Type B pancreatic cell (in vitro differentiated cells): ENCODE results near the gene KDM6A. TPM values are rescaled to one million over a fixed set of nuclear protein-coding genes. Genes with fewer than 3 reads are reported as not detected.

ENCODE experiments used
- DNase-seq: peaks from one replicate; pipeline ENCODE4 v3.0.0; 2021; ENCODE audit warnings: mixed read lengths; ENCODE audit not compliant: unreplicated experiment; ENCODE audit errors: extremely low spot score
- H3K27ac Mint-ChIP-seq: 2 replicates; pipeline ENCODE4 v1.8.0; 2021; ENCODE audit warnings: mild to moderate bottlenecking, mixed read lengths
- H3K27me3 Mint-ChIP-seq: 2 replicates; pipeline ENCODE4 v1.8.0; 2021; ENCODE audit warnings: mixed read lengths
- H3K36me3 Mint-ChIP-seq: 2 replicates; pipeline ENCODE4 v1.8.0; 2021; ENCODE audit warnings: mixed read lengths
- H3K4me1 Mint-ChIP-seq: one replicate; pipeline ENCODE4 v1.8.0; 2021; ENCODE audit warnings: mixed read lengths; ENCODE audit not compliant: unreplicated experiment
- H3K4me3 Mint-ChIP-seq: 2 replicates; pipeline ENCODE4 v1.8.0; 2021; ENCODE audit warnings: mild to moderate bottlenecking, mixed read lengths
- H3K9me3 Mint-ChIP-seq: 2 replicates; pipeline ENCODE4 v1.8.0; 2021; ENCODE audit warnings: mixed read lengths
- CTCF ChIP-seq: fragments of 200-600 bp; sonication (generic); conservative IDR thresholded peaks from 2 replicates; pipeline ENCODE4 v1.5.0; 2021; ENCODE audit warnings: antibody characterized with exemption, mild to moderate bottlenecking
- total RNA-seq: library from RNA; stranded (reverse); gene quantifications from 2 replicates; pipeline ENCODE4 v1.2.1, GENCODE V29; 2021; ENCODE audit warnings: low replicate concordance

Gene KDM6A
- total RNA-seq, 1 donor from 2014 or later: 38.1 TPM

DNA sequence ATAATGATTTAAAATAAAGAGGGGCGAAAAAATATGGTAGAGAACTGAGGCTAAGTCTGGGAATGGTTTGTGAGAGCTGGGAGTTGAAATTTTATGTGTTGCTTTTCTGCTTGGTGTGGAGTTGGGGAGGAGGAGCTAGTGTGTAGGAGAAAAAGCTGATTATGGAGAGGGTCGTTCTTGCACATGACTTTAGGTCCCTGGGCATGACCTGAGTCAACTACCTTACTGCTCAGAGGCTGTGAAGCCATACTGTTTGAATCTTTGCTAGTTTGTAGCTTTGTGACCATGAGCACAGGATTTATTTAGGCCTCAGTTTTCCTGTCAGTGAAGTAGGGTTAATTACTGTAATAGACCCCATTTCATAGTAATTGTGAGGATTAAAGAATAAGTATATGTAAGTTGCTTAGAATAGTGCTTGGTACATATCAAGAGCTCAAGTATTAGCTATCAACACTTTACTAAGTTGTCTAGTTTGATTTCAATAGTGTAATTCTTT, 78.6 kb downstream of the KDM6A start:
- Mint-ChIP-seq H3K36me3 (peaks cover 9% of the 10 kb centered on the region), H3K27me3 (no peaks in the 10 kb centered on the region), H3K4me1 (peaks cover 6% of the 10 kb centered on the region), H3K27ac (peak overlapping the region; percentile 63), H3K9me3 (peaks cover 7% of the 10 kb centered on the region), H3K4me3 (peak overlapping the region; percentile 72)
- TF ChIP-seq CTCF: no peak
- no peak for DNase-seq

DNA sequence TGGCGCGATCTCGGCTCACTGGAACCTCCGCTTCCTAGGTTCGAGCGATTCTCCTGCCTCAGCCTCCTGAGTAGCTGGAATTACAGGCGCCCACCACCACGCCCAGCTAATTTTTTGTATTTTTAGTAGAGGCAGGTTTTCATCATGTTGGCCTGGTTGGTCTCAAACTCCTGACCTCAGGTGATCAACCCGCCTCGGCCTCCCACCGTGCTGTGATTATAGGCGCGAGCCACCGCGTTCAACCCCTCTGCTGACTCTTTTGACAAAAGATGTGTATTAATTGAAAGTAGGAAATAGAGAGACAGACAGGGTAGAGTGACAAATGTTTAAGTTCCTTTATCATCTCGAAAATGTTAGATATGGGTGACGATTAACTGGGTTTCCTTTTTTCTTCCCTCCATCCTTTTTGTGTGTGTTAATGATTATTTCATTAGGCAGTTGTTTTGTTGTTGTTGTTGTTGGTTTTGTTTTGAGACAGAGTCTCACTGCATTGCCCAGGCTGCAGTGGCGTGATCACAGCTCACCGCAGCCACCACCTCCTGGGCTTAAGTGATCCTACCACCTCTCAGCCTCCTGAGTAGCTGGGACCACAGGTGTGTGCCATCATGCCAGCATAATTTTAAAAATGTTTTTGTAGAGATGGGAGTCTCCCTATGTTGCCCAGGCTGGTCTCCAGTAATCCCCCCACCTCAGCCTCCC, 79.5 kb downstream of the KDM6A start:
- Mint-ChIP-seq H3K27ac (no peak overlapping the region), H3K9me3 (peaks cover 7% of the 10 kb centered on the region), H3K27me3 (no peaks in the 10 kb centered on the region), H3K36me3 (peaks cover 9% of the 10 kb centered on the region), H3K4me3 (peak overlapping the region; percentile 78), H3K4me1 (peaks cover 6% of the 10 kb centered on the region)
- no peak for TF ChIP-seq CTCF
- DNase-seq: no peak

DNA sequence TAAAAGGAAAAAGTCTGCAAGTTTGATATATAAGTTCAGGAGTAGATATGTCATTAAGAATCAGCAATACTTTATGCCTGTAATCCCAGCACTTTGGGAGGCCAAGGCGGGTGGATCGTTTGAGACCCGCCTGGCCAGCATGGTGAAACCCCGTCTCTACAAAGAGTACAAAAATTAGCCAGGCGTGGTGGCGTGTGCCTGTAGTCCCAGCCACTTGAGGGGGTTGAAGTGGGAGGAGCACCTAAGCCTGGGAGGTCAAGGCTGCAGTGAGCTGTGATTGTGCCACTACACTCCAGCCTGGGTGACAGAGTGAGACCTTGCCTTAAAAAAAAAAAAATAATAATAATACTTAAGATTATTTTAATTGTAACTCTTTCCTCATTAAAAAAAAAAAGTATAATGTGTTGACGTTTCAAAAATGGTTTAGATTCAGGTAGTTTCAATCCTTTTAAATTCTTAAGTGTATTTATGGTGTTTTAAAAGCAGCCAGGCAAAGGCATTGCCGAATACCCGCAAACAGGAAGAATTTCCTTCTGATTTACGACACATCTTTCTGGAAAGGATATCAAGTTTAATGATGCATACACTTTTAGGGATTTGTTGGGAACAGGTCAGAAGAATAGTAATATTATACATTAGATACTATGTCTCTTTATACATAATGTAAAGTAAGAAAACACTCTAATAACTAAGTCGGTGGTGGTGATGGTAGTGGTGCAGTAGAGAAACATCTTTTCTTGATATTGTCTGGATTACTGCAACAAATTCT, 80.9 kb downstream of the KDM6A start:
- Mint-ChIP-seq H3K27me3 (no peaks in the 10 kb centered on the region), H3K9me3 (no peaks in the 10 kb centered on the region), H3K4me3 (peak overlapping the region; percentile 11), H3K27ac (peak overlapping the region; percentile 15), H3K4me1 (peaks cover 6% of the 10 kb centered on the region), H3K36me3 (peaks cover 9% of the 10 kb centered on the region)
- no peak for TF ChIP-seq CTCF
- DNase-seq: no peak

GRCh38 chrX:44954562-44954961, 81.6 kb downstream of the KDM6A start:
- Mint-ChIP-seq H3K27me3 (no peaks in the 10 kb centered on the region), H3K36me3 (peaks cover 9% of the 10 kb centered on the region), H3K27ac (peak overlapping the region; percentile 15), H3K4me3 (peak overlapping the region; percentile 11), H3K9me3 (no peaks in the 10 kb centered on the region), H3K4me1 (peaks cover 6% of the 10 kb centered on the region)
- TF ChIP-seq CTCF: no peak
- DNase-seq: no peak

DNA sequence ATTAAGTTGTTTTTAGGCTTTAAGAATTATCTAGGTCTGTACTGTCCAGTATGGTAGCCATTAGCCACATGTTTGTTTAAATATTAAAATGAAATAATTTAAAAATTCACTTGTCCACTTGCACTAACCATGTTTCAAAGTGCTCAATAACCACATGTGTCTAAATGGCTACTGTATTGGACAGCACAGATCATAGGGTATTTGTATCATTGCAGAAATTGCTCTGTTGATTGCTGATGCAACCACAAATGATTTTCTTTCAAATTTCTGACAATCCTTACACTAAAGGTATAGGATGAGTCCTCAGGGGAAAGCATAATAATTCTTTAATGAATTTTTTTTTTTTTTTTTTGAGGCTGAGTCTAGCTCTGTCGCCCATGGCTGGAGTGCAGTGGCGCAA, 84.9 kb downstream of the KDM6A start:
- no peak for DNase-seq
- H3K9me3 Mint-ChIP-seq: no peaks in the 10 kb centered on the region
- H3K4me1 Mint-ChIP-seq: peaks cover 6% of the 10 kb centered on the region
- no peak for TF ChIP-seq CTCF
- peaks cover 6% of the 10 kb centered on the region for H3K36me3 Mint-ChIP-seq
- H3K4me3 Mint-ChIP-seq: no peak overlapping the region
- H3K27me3 Mint-ChIP-seq: no peaks in the 10 kb centered on the region
- H3K27ac Mint-ChIP-seq: no peak overlapping the region
